Thyroid gland (tissue), 4 donors: ENCODE data around the gene RAB31. TPM values are rescaled to one million over a fixed set of nuclear protein-coding genes. Genes with fewer than 3 reads are reported as not detected.

Experiments
- DNase-seq, 2 donors: peaks; one replicate each; pipeline ENCODE4 v3.0.0-alpha.2; 2019
- H3K27ac ChIP-seq, 3 donors: fragments of 200-600 bp; sonication (generic); 1 replicate in 2 of 3; 2 replicates in 1 of 3; pipeline ENCODE4 v1.5.1; 2016 to 2019; ENCODE audit warnings: mild to moderate bottlenecking in 1 of 3, moderate library complexity in 1 of 3
- H3K27me3 ChIP-seq: fragments of 200-600 bp; sonication (generic); one replicate; pipeline ENCODE4 v1.5.1; 2019
- H3K36me3 ChIP-seq, 2 donors: fragments of 200-600 bp; sonication (generic); one replicate each; pipeline ENCODE4 v1.5.1; 2016 to 2019
- H3K4me1 ChIP-seq, 2 donors: fragments of 200-600 bp; sonication (generic); one replicate each; pipeline ENCODE4 v1.5.1; 2017 to 2019
- H3K4me3 ChIP-seq, 3 donors: fragments of 200-600 bp; sonication (generic); replicated peaks in 1 of 3; 1 replicate in 2 of 3; 2 replicates in 1 of 3; pipeline ENCODE4 v1.5.1; 2016; ENCODE audit warnings: mild to moderate bottlenecking in 1 of 3
- H3K9me3 ChIP-seq: fragments of 200-600 bp; sonication (generic); one replicate; pipeline ENCODE4 v1.5.1; 2017
- POLR2A ChIP-seq, 2 donors: fragments of 450-650 bp; IDR thresholded peaks; one replicate each; pipeline ENCODE4 v1.6.1; 2017; ENCODE audit warnings: antibody characterized with exemption in 2 of 2, mild to moderate bottlenecking in 2 of 2, moderate library complexity in 1 of 2
- WGBS, 2 donors: methylation state at CpG; one replicate each; pipeline ENCODE4 v1.1.5; 2017; 5-methylcytosine and 5-hydroxymethylcytosine counted together
- intact Hi-C: fragments of 100-400 bp; cut with DNase I; formaldehyde crosslinking; loops from one replicate; pipeline ENCODE4 v1.15.1; 2023
- total RNA-seq, 4 donors: library from RNA; depleted of rRNA; stranded (reverse); fragments of >200 nt; gene quantifications; one replicate each; pipeline ENCODE4 v1.2.3, GENCODE V29; 2016
- TF ChIP-seq, protein P1 (sequence below), 6 experiments: fragments of 200-600 bp in 3 of 6; fragments of 450-650 bp in 3 of 6; sonication (generic) in 3 of 6; IDR thresholded peaks; one replicate each; pipeline ENCODE4 v1.5.1; 2016 to 2019; ENCODE audit warnings: antibody characterized with exemption in 6 of 6, mild to moderate bottlenecking in 2 of 6, inconsistent platforms in 1 of 6, moderate library complexity in 1 of 6

Gene RAB31
- total RNA-seq, 4 donors from 2014 or later = 33.9 to 72.7 (median 40.8) TPM

DNA sequence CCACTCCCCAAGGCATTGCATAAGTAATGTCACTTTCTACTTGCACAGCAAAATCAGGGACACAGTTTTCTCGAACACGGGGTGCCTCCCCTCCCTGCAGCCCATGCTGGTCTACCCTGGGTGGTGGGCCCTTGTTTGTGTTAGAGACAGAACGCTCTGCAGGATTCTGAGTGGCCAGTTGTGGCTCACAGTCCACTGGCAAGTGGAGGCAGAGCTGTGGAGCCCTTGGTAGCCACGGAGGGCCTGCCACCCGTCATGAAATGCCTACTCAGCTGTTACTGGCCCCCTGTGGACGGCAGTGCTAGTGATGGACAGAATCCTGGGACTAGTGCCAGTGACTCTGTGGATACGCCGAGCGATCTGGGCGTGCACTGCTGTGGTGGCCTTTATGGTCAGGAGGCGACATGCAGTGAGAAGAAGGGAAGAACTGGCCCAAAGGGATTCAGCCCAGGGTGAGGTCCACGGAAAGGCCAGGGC lies 123.7 kb downstream of the RAB31 start:
- Histone ChIP-seq H3K27me3 (no peaks in the 10 kb centered on the region), H3K9me3 (no peaks in the 10 kb centered on the region), H3K27ac (peak overlapping the region; percentile 15 to 64 (median 46)), H3K36me3 (no peaks in the 10 kb centered on the region), H3K4me3 (no peak overlapping the region), H3K4me1 (peaks cover 25 to 49% of the 10 kb centered on the region in 2 donors)
- intact Hi-C loops = no loop called here
- DNase-seq = no peak
- 82 to 93% methylated on average over 8 to 12 of the region's 12 CpGs for WGBS, 2 donors
- TF ChIP-seq POLR2A (IDR thresholded peaks at IDR 0.05) = no peak
- TF ChIP-seq, protein P1, sequence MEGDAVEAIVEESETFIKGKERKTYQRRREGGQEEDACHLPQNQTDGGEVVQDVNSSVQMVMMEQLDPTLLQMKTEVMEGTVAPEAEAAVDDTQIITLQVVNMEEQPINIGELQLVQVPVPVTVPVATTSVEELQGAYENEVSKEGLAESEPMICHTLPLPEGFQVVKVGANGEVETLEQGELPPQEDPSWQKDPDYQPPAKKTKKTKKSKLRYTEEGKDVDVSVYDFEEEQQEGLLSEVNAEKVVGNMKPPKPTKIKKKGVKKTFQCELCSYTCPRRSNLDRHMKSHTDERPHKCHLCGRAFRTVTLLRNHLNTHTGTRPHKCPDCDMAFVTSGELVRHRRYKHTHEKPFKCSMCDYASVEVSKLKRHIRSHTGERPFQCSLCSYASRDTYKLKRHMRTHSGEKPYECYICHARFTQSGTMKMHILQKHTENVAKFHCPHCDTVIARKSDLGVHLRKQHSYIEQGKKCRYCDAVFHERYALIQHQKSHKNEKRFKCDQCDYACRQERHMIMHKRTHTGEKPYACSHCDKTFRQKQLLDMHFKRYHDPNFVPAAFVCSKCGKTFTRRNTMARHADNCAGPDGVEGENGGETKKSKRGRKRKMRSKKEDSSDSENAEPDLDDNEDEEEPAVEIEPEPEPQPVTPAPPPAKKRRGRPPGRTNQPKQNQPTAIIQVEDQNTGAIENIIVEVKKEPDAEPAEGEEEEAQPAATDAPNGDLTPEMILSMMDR (IDR thresholded peaks at IDR 0.05) = no peak

DNA sequence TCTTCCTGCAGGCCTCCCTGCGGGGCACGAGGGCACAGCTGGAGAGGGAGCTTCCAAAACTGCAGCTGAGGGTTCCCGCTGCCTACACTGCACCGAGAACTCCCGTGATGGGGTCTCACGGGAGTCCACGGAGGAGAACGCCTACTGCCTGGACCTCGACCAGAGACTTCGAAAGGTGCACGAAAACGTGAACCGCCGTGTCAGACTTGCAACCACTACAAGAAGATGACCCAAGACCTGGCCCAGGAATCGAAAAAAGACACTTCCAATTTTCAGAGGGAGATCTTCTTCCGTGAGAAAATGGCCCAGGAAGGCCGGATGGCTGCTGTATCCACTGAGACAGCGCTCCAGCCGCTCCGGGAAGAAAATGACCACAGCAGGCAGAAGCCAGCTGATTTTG lies 124.8 kb downstream of the RAB31 start:
- Histone ChIP-seq H3K4me3 (no peak overlapping the region), H3K4me1 (peaks cover 30 to 43% of the 10 kb centered on the region in 2 donors), H3K9me3 (no peaks in the 10 kb centered on the region), H3K27me3 (no peaks in the 10 kb centered on the region), H3K36me3 (no peaks in the 10 kb centered on the region), H3K27ac (no peak overlapping the region)
- WGBS, 2 donors = 96 to 97% methylated on average over 20 of the region's 20 CpGs
- DNase-seq = no peak
- no peak for TF ChIP-seq POLR2A (IDR thresholded peaks at IDR 0.05)
- TF ChIP-seq, protein P1 (IDR thresholded peaks at IDR 0.05) = no peak
- intact Hi-C loops = no loop called here

DNA sequence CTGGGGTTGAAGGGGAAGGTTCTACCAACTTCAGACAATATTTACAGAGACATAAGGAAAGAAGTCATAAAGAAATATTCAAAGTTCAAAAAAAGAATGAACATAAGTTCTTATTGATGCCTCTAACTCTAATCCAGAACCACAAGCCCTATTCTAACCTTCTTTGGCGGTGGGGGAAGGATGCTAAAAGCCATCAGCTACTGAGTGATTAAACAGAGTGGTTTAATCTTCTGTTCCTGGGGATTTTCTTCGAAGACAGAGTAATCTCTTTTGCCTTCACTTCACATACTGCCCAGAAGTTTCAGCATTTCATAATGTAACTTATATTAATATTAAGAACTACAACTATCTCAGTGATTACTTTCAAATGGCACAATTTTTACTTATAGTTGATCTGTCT lies 126.5 kb downstream of the RAB31 start:
- Histone ChIP-seq H3K27ac (peak overlapping the region; percentile 68 to 90 (median 80)), H3K36me3 (no peaks in the 10 kb centered on the region), H3K9me3 (no peaks in the 10 kb centered on the region), H3K4me1 (peaks cover 43 to 51% of the 10 kb centered on the region in 2 donors), H3K27me3 (no peaks in the 10 kb centered on the region), H3K4me3 (no peak overlapping the region)
- intact Hi-C loops = no loop called here
- WGBS, 2 donors = 78 to 85% methylated on average over 2 of the region's 2 CpGs
- TF ChIP-seq, protein P1 (IDR thresholded peaks at IDR 0.05) = no peak
- no peak for TF ChIP-seq POLR2A (IDR thresholded peaks at IDR 0.05)
- DNase-seq = no peak

DNA sequence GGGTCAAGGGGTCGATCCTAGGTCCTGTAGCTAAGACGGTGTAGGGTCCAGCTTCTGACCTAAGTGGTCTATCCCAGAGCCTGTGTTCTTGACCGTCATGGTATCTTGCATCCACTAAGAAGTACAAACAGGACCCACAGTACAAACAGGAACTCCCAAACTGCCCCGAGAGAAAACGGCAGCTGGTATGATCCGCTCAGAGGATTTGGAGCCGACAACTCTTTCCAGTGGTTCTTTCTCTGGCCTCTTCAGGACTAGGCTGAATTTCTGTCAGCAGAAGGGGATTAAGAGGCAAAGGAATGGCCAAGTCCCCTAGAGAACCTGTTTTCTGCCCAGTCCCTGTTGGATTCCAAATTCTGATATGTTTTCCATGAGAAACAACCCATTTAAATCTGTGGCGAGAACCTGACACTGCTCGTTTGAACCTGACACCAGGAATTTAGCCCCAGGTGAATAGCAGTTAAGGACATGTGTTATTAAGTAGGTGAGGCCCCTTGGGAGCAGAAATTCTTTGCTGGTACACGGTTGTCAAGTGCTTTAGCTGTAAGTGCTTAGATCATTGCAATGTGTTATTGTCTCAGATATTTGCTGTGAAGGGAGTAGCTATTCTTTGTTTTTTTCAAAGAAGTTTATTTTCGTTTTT lies 127.1 kb downstream of the RAB31 start:
- intact Hi-C loops = no loop called here
- no peaks in the 10 kb centered on the region for H3K27me3 ChIP-seq
- H3K4me3 ChIP-seq = no peak overlapping the region
- no peaks in the 10 kb centered on the region for H3K36me3 ChIP-seq
- no peaks in the 10 kb centered on the region for H3K9me3 ChIP-seq
- H3K27ac ChIP-seq = peak overlapping the region; percentile 68 to 90 (median 80)
- DNase-seq = peak; percentile 61 to 66
- 33 to 55% methylated on average over 10 to 11 of the region's 11 CpGs for WGBS, 2 donors
- peaks cover 43 to 51% of the 10 kb centered on the region in 2 donors for H3K4me1 ChIP-seq
- TF ChIP-seq POLR2A (IDR thresholded peaks at IDR 0.05) = peak in 1 of 2 donors; percentile 26
- TF ChIP-seq, protein P1 (IDR thresholded peaks at IDR 0.05) = no peak

DNA sequence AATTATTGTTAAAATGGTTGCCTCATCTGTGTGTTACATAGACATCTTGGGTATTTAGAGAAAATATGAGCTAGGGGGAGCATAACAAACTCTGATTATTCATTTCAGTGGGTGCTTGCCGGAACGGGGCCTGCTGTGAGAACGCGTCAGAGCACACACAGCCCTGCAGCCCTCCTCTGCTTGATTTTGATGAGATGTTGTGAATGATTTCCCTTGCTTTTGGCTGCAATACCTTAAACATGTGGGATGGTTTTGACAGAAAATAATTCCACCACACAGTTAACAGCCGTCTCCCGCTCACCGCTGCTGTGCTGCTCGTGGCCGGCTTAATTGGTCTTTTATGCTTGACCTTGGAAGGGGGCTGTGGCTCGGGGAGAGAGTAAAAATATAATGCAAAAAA lies 127.7 kb downstream of the RAB31 start:
- peaks cover 40 to 48% of the 10 kb centered on the region in 2 donors for H3K4me1 ChIP-seq

More for the DNA sequence above, 127.7 kb downstream of the RAB31 start:
- no peak overlapping the region for H3K4me3 ChIP-seq
- DNase-seq = peak; percentile 21 to 27
- no peak for TF ChIP-seq POLR2A (IDR thresholded peaks at IDR 0.05)
- TF ChIP-seq, protein P1 (IDR thresholded peaks at IDR 0.05) = no peak
- peak overlapping the region; percentile 68 to 90 (median 80) for H3K27ac ChIP-seq
- WGBS, 2 donors = 47 to 54% methylated on average over 10 of the region's 10 CpGs
- no peaks in the 10 kb centered on the region for H3K9me3 ChIP-seq
- H3K36me3 ChIP-seq = no peaks in the 10 kb centered on the region
- intact Hi-C loops = no loop called here
- H3K27me3 ChIP-seq = no peaks in the 10 kb centered on the region
